ENCODE measurements around the gene ROR2.
"Not testable (repeated sequence)": the region's sequence is repeated elsewhere in the genome, so short reads cannot be mapped to it uniquely, and the experiment has no call there.

Gene ROR2

GRCh38 chr9:91814201-91814600 lies 135.8 kb downstream of the ROR2 start:
- no peak for DNase-seq

GRCh38 chr9:91813176-91813795 lies 136.7 kb downstream of the ROR2 start:
- DNase-seq, result no peak

- no peak for DNase-seq
These were observed 137.8 kb downstream of the ROR2 start for GRCh38 chr9:91812191-91812590.

- DNase-seq, result no peak
These were observed 138.8 kb downstream of the ROR2 start for GRCh38 chr9:91811024-91811909.

GRCh38 chr9:91810286-91810905 lies 139.6 kb downstream of the ROR2 start:
- no peak for DNase-seq

GRCh38 chr9:91809581-91810285 lies 140.3 kb downstream of the ROR2 start:
- DNase-seq, result no peak

- DNase-seq, result no peak
These were observed 142.3 kb downstream of the ROR2 start for GRCh38 chr9:91807643-91808246.

- no peak for DNase-seq
These were observed 145.0 kb downstream of the ROR2 start for GRCh38 chr9:91805031-91805430.

- DNase-seq, result no peak
These were observed 145.9 kb downstream of the ROR2 start for GRCh38 chr9:91803970-91804752.

GRCh38 chr9:91803151-91803940 lies 146.7 kb downstream of the ROR2 start:
- DNase-seq, result no peak

- no peak for DNase-seq
These were observed 147.6 kb downstream of the ROR2 start for GRCh38 chr9:91802391-91802790.

GRCh38 chr9:91800473-91801030 lies 149.5 kb downstream of the ROR2 start:
- no peak for DNase-seq

GRCh38 chr9:91799113-91799744 lies 150.8 kb downstream of the ROR2 start:
- DNase-seq, result no peak

- not testable (repeated sequence) for DNase-seq
These were observed 151.5 kb downstream of the ROR2 start for GRCh38 chr9:91798273-91799112.

GRCh38 chr9:91797517-91797916 lies 152.5 kb downstream of the ROR2 start:
- DNase-seq, result not testable (repeated sequence)

- DNase-seq, result not testable (repeated sequence)
These were observed 153.5 kb downstream of the ROR2 start for GRCh38 chr9:91796516-91796915.

GRCh38 chr9:91795598-91796241 lies 154.3 kb downstream of the ROR2 start:
- no peak for DNase-seq

- DNase-seq, result not testable (repeated sequence)
These were observed 156.7 kb downstream of the ROR2 start for GRCh38 chr9:91793371-91793770.

GRCh38 chr9:91790917-91791316 lies 159.1 kb downstream of the ROR2 start:
- no peak for DNase-seq

Measured in activated naive CD4-positive, alpha-beta T cell (primary cell).